Nephron (organoid): ENCODE measurements around the gene KATNAL2.
"Not testable (repeated sequence)": the region's sequence is repeated elsewhere in the genome, so short reads cannot be mapped to it uniquely, and the experiment has no call there.

Experiments used
- H3K27ac Mint-ChIP-seq, 3 experiments: 2 replicates each; pipeline ENCODE4 v1.8.0; 2020; ENCODE audit warnings: mixed read lengths in 3 of 3, mild to moderate bottlenecking in 2 of 3, moderate library complexity in 1 of 3
- H3K27me3 Mint-ChIP-seq: 2 replicates; pipeline ENCODE4 v1.8.0; 2021; ENCODE audit warnings: low read depth, mild to moderate bottlenecking, moderate library complexity, mixed read lengths
- H3K36me3 Mint-ChIP-seq: 2 replicates; pipeline ENCODE4 v1.8.0; 2020; ENCODE audit warnings: low read depth, mixed read lengths
- H3K4me1 Mint-ChIP-seq: 2 replicates; pipeline ENCODE4 v1.8.0; 2020; ENCODE audit warnings: mixed read lengths
- H3K4me3 Mint-ChIP-seq, 3 experiments: 2 replicates each; pipeline ENCODE4 v1.8.0; 2020; ENCODE audit warnings: mild to moderate bottlenecking in 3 of 3, mixed read lengths in 3 of 3, moderate library complexity in 2 of 3
- H3K9me3 Mint-ChIP-seq: 2 replicates; pipeline ENCODE4 v1.8.0; 2020; ENCODE audit warnings: mixed read lengths
- TF ChIP-seq, protein P1 (sequence below), 3 experiments: fragments of 200-600 bp; sonication (generic); IDR thresholded peaks; one replicate each; pipeline ENCODE4 v1.5.0; 2021; ENCODE audit warnings: antibody characterized with exemption in 3 of 3; ENCODE audit not compliant: unreplicated experiment in 3 of 3

The KATNAL2 gene

GRCh38 chr18:47019870-47020269 lies 102.5 kb downstream of the KATNAL2 start:
- not testable (repeated sequence) for H3K27me3 Mint-ChIP-seq, H3K4me1 Mint-ChIP-seq, H3K36me3 Mint-ChIP-seq, H3K9me3 Mint-ChIP-seq, H3K4me3 Mint-ChIP-seq, H3K27ac Mint-ChIP-seq

DNA sequence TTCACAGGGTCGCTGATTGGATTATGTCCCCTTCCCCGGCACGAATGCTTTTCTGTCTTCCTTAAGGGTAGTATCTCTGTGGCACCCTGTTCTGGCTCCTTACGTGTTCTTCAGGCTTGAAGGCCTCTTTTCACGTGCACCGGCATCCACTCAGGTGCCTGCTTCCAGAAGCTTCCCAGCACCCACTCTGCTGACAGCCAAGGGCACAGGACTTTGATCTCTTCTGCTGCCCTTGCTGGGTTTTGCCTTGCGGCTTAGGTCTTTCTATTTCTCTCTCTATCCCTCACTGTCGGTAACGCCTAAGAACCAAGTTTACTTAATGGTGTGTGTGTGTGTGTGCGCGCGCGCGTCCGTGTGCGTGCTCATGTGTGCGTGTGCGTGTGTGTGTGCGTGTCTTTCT lies 103.4 kb downstream of the KATNAL2 start:
- not testable (repeated sequence) for H3K36me3 Mint-ChIP-seq, H3K27ac Mint-ChIP-seq, H3K9me3 Mint-ChIP-seq, H3K4me1 Mint-ChIP-seq, H3K4me3 Mint-ChIP-seq, H3K27me3 Mint-ChIP-seq

GRCh38 chr18:47022821-47023220 lies 105.4 kb downstream of the KATNAL2 start:
- not testable (repeated sequence) for H3K4me3 Mint-ChIP-seq, H3K9me3 Mint-ChIP-seq, H3K4me1 Mint-ChIP-seq, H3K27ac Mint-ChIP-seq, H3K27me3 Mint-ChIP-seq, H3K36me3 Mint-ChIP-seq

GRCh38 chr18:47023769-47024465 lies 106.5 kb downstream of the KATNAL2 start:
- not testable (repeated sequence) for H3K9me3 Mint-ChIP-seq, H3K4me1 Mint-ChIP-seq, H3K36me3 Mint-ChIP-seq, H3K4me3 Mint-ChIP-seq, H3K27ac Mint-ChIP-seq, H3K27me3 Mint-ChIP-seq

DNA sequence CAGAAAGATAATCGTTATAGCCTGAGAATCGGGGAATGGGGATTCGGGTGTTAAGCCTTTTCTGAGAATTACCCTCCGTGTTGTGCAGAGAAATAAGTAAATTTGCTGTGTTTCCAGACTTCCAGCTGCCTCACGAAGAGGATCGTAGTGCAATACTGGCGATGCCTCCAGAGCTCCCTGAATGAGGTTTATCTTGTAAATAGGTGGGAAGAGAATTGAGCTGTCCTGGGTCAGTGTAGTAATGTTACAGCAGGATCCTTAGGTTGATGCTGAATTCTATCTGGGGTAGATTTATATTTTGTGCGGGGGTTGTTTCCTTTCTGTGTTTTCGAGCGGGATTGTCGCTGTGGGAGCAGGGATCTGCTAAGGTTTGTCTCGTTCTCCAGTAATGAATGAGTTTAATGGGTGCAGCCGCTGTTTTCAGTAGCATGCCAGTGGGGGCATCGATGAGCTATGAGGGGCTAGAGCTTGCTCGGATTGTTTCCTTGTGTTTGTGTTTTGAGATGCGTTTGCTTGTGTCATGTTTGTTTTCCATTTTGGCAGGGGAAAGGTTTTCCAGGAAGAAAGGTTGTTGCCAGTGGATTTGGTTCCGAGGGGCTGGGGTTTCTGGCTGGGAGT lies 108.3 kb downstream of the KATNAL2 start:
- H3K4me1 Mint-ChIP-seq, H3K36me3 Mint-ChIP-seq, H3K4me3 Mint-ChIP-seq, H3K27ac Mint-ChIP-seq, H3K9me3 Mint-ChIP-seq, H3K27me3 Mint-ChIP-seq: not testable (repeated sequence)

DNA sequence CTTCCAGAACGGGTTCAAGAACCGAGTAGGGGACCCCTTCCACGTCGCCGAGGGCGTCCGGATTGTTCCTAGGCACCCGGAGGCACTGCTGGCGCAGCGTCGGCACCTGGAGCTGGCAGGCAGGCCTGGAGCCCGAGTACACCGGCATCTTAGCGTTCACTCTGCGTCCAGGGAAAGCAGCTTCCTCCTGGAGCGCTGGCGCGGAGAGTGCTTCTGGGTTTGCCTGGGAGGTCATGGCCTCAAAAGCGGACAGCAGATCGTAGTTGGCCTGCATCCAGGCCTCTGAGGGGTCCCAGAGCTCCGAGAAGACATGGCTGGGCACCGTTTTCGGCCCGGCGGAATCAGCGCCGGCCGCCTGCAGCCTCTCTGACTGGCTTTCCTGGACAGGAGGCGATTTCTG lies 111.3 kb downstream of the KATNAL2 start:
- not testable (repeated sequence) for H3K4me3 Mint-ChIP-seq, H3K27me3 Mint-ChIP-seq, H3K36me3 Mint-ChIP-seq, H3K4me1 Mint-ChIP-seq, H3K27ac Mint-ChIP-seq
- H3K9me3 Mint-ChIP-seq: peaks cover 14% of the 10 kb centered on the region

GRCh38 chr18:47029684-47030353 lies 112.4 kb downstream of the KATNAL2 start:
- not testable (repeated sequence) for H3K4me1 Mint-ChIP-seq, H3K36me3 Mint-ChIP-seq, H3K27me3 Mint-ChIP-seq, H3K27ac Mint-ChIP-seq, H3K4me3 Mint-ChIP-seq
- H3K9me3 Mint-ChIP-seq: peaks cover 14% of the 10 kb centered on the region

DNA sequence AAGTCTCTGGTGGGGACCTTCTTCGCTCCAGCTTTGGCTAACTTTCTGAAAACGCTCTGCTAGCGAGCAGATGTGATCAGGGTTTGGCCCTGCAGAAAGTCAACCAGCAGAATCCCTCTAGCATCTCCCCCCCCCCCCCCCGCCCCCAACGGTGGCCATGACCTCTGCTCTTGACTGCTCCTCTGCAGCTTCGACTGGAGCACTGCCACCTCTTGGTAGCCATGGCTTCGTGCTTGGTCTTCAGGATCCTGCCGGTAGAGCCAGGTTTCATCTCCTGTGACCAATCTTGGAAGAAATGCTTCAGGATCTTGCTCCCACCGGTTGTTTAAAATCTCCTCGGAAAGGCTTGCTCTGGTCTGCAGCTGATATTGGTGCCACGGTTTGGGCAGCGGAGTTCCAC lies 113.5 kb downstream of the KATNAL2 start:
- not testable (repeated sequence) for H3K27me3 Mint-ChIP-seq, H3K36me3 Mint-ChIP-seq, H3K4me1 Mint-ChIP-seq, H3K4me3 Mint-ChIP-seq, H3K27ac Mint-ChIP-seq
- H3K9me3 Mint-ChIP-seq: peaks cover 14% of the 10 kb centered on the region

DNA sequence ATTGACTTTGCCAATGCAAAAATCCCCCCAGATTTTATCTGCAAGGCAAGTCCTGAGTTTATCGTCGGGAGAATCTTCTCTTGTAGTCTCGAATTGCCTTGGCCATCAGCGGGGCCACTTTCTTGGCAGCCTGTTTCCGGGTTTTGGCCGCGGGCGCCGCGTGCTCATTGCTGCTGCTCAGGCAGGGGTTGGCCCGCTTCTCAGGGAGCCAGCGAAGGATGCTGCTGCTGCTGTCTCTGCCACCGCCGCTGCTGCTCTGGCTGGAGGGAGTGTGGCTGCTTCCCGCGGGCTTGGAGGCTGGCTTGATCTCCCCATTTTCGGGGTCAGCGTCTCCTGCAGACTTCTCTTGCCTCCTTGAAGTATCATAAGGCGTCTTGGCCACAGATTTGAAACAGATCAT lies 115.5 kb downstream of the KATNAL2 start:
- peaks cover 14% of the 10 kb centered on the region for H3K36me3 Mint-ChIP-seq
- H3K9me3 Mint-ChIP-seq: peaks cover 14% of the 10 kb centered on the region
- TF ChIP-seq, protein P1, sequence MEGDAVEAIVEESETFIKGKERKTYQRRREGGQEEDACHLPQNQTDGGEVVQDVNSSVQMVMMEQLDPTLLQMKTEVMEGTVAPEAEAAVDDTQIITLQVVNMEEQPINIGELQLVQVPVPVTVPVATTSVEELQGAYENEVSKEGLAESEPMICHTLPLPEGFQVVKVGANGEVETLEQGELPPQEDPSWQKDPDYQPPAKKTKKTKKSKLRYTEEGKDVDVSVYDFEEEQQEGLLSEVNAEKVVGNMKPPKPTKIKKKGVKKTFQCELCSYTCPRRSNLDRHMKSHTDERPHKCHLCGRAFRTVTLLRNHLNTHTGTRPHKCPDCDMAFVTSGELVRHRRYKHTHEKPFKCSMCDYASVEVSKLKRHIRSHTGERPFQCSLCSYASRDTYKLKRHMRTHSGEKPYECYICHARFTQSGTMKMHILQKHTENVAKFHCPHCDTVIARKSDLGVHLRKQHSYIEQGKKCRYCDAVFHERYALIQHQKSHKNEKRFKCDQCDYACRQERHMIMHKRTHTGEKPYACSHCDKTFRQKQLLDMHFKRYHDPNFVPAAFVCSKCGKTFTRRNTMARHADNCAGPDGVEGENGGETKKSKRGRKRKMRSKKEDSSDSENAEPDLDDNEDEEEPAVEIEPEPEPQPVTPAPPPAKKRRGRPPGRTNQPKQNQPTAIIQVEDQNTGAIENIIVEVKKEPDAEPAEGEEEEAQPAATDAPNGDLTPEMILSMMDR (IDR thresholded peaks at IDR 0.05; ENCODE audit: unreplicated experiment in 3 of 3): no peak
- no peaks in the 10 kb centered on the region for H3K4me1 Mint-ChIP-seq
- H3K27ac Mint-ChIP-seq: no peak overlapping the region
- H3K4me3 Mint-ChIP-seq: no peak overlapping the region
- no peaks in the 10 kb centered on the region for H3K27me3 Mint-ChIP-seq

DNA sequence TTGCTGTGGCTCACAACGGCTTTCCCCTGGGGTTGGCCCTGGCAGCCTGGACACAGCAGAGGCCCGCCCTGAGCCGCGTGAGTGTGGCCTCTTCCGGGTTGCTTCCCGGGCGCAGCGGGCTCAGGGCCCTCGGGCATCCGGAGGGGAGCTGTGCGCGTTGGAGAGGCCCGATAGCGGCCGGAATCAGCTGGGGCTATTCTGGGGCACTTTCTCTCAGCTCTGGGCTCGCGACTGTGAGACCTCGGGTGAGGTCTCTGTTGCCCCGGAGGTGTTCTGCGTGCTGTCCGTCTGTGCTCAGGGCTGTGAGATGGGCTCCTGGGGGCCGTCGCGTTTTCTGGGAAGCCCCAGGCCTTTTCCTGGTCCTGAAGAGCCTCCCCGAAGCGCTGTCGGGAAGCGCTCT lies 117.2 kb downstream of the KATNAL2 start:
- Mint-ChIP-seq H3K36me3 (peaks cover 14% of the 10 kb centered on the region), H3K9me3 (peaks cover 14% of the 10 kb centered on the region)
- not testable (repeated sequence) for H3K4me3 Mint-ChIP-seq, H3K4me1 Mint-ChIP-seq, H3K27ac Mint-ChIP-seq, H3K27me3 Mint-ChIP-seq
